Osteocyte (in vitro differentiated cells): ENCODE measurements around the gene ZMYND15. TPM values are rescaled to one million over a fixed set of nuclear protein-coding genes. Genes with fewer than 3 reads are reported as not detected.

ENCODE experiments used
- DNase-seq: peaks from one replicate; pipeline ENCODE4 v3.0.0; 2021; ENCODE audit warnings: mixed read lengths; ENCODE audit not compliant: unreplicated experiment; ENCODE audit errors: extremely low spot score
- H3K27ac Mint-ChIP-seq: one replicate; pipeline ENCODE4 v1.8.0; 2021; ENCODE audit warnings: mild to moderate bottlenecking, mixed read lengths; ENCODE audit not compliant: unreplicated experiment
- H3K27me3 Mint-ChIP-seq: one replicate; pipeline ENCODE4 v1.8.0; 2021; ENCODE audit warnings: mixed read lengths; ENCODE audit not compliant: unreplicated experiment
- H3K36me3 Mint-ChIP-seq: one replicate; pipeline ENCODE4 v1.8.0; 2021; ENCODE audit warnings: mixed read lengths; ENCODE audit not compliant: unreplicated experiment
- H3K4me1 Mint-ChIP-seq: one replicate; pipeline ENCODE4 v1.8.0; 2021; ENCODE audit warnings: mixed read lengths; ENCODE audit not compliant: unreplicated experiment
- H3K4me3 Mint-ChIP-seq: one replicate; pipeline ENCODE4 v1.8.0; 2021; ENCODE audit warnings: mild to moderate bottlenecking, moderate library complexity, mixed read lengths; ENCODE audit not compliant: unreplicated experiment
- H3K9me3 Mint-ChIP-seq: one replicate; pipeline ENCODE4 v1.8.0; 2021; ENCODE audit warnings: mixed read lengths; ENCODE audit not compliant: unreplicated experiment
- total RNA-seq: library from RNA; stranded (reverse); gene quantifications from 2 replicates; pipeline ENCODE4 v1.2.1, GENCODE V29; 2021
- TF ChIP-seq, protein P1 (sequence below): fragments of 200-600 bp; sonication (generic); IDR thresholded peaks from 2 replicates; pipeline ENCODE4 v1.5.0; 2021; ENCODE audit warnings: antibody characterized with exemption, mild to moderate bottlenecking, moderate library complexity

Gene ZMYND15
- total RNA-seq, 1 donor from 2014 or later = 0.99 TPM

DNA sequence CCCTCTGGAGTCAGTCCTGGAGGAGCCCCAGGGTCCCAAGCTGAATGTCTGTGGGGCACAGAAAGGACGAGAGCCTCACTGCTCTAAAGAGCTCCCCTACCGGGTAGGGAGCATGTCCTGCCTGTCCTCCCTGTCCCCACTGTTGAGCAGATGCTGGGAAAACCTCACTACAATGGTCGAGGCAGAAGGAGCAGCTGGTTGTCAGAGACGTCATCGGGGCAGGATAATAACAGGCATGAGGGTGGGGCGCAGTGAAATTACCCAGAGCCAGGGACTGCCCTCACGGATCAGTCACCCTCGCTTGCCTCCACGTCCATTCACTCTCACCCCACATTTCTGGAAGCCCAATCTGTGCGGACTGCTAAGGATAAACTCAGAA, 32.6 kb downstream of the ZMYND15 start:
- Mint-ChIP-seq H3K9me3 (no peaks in the 10 kb centered on the region), H3K27me3 (peaks cover 21% of the 10 kb centered on the region), H3K4me3 (no peak overlapping the region), H3K36me3 (no peaks in the 10 kb centered on the region), H3K27ac (no peak overlapping the region), H3K4me1 (no peaks in the 10 kb centered on the region)
- TF ChIP-seq, protein P1, sequence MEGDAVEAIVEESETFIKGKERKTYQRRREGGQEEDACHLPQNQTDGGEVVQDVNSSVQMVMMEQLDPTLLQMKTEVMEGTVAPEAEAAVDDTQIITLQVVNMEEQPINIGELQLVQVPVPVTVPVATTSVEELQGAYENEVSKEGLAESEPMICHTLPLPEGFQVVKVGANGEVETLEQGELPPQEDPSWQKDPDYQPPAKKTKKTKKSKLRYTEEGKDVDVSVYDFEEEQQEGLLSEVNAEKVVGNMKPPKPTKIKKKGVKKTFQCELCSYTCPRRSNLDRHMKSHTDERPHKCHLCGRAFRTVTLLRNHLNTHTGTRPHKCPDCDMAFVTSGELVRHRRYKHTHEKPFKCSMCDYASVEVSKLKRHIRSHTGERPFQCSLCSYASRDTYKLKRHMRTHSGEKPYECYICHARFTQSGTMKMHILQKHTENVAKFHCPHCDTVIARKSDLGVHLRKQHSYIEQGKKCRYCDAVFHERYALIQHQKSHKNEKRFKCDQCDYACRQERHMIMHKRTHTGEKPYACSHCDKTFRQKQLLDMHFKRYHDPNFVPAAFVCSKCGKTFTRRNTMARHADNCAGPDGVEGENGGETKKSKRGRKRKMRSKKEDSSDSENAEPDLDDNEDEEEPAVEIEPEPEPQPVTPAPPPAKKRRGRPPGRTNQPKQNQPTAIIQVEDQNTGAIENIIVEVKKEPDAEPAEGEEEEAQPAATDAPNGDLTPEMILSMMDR = no peak
- DNase-seq = no peak

DNA sequence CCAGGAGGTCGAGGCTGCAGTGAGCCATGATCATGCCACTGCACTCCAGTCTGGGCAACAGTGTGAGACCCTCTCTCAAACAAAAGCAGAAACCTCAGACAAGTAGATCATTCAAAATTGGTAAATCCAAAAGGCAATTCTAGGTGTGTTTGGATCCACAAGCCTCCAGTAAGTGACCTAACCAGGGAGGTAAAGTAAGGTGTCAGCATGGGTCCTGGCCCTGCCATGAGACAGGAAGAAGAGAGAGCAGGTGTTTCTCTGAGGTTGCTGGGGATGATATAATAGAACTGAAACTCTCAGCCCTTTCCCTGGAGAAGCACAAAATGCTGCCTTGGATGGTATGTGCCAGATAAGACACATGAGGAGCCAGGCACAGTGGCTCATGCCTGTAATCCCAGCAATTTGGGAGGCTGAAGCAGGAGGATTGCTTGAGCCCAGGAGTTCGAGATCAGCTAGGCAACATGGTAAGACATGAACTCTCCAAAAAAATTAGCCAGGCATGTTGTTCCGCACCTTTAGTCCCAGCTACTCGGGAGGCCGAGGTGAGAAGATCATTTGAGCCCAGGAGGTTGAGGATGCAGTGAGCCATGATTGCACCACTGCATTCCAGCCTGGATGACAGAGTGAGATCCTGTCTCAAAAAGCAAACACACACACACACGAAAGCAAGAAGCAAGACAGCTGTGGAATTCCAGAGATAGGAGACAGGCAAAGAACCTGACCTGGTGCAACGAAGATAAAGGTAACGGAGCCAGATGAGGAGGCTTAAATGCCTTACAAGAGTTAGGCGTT, 38.5 kb downstream of the ZMYND15 start:
- Mint-ChIP-seq H3K4me1 (no peaks in the 10 kb centered on the region), H3K4me3 (no peak overlapping the region), H3K36me3 (no peaks in the 10 kb centered on the region), H3K27ac (no peak overlapping the region), H3K27me3 (peaks cover 34% of the 10 kb centered on the region), H3K9me3 (no peaks in the 10 kb centered on the region)
- TF ChIP-seq, protein P1 = no peak
- DNase-seq = no peak

DNA sequence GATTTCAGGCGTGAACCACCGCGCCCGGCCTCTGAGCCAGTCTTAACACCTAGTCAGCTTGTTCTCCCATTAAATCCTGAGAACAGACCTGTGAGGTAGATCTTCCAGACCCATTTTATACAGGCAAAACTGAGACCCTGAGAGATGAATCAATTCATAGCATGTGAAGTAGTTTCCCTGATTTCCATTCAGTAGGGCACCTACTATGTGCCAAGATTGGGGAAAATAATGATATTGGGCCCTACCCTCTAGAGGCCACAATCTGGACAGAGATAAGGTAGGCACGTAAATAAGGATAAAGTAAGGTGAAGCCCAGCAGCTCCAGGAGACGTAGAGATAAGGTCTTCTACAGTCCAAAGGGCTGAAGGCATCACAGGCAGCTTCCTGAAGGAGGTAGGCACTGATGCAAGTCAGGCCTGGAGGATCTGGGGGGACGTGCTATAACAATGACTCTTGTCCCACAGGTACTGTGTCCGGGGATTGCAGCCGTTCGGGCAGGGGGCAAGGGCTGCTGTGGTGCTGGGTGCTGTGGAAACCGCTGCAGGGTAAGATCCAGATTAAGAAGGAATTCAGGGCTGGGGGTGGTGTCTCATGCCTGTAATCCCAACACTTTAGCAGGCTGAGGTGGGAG, 40.8 kb downstream of the ZMYND15 start:
- DNase-seq = no peak
- no peaks in the 10 kb centered on the region for H3K9me3 Mint-ChIP-seq
- TF ChIP-seq, protein P1 = no peak
- peaks cover 30% of the 10 kb centered on the region for H3K27me3 Mint-ChIP-seq
- no peak overlapping the region for H3K27ac Mint-ChIP-seq
- H3K4me3 Mint-ChIP-seq = no peak overlapping the region
- H3K36me3 Mint-ChIP-seq = no peaks in the 10 kb centered on the region
- H3K4me1 Mint-ChIP-seq = no peaks in the 10 kb centered on the region

DNA sequence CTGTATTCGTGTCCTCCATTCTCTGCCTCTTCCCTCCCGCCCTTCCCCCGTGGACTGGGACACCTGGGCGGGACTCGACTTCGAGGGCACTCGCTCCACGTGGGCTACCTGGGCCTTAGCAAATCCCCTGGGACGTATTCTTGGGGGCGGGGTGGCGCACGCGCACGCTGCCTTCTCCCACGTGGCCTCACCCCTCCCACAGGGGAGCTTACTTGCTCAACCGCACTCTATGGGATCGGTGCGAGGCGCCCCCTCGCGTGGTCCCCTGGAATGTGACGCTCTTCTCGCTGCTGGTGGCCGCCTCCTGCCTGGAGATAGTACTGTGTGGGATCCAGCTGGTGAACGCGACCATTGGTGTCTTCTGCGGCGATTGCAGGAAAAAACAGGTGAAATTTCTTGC, 43.0 kb downstream of the ZMYND15 start:
- no peak for DNase-seq
- Mint-ChIP-seq H3K27me3 (peaks cover 30% of the 10 kb centered on the region), H3K4me3 (no peak overlapping the region), H3K9me3 (no peaks in the 10 kb centered on the region), H3K27ac (no peak overlapping the region), H3K4me1 (peaks cover 4% of the 10 kb centered on the region), H3K36me3 (no peaks in the 10 kb centered on the region)
- TF ChIP-seq, protein P1 = no peak

DNA sequence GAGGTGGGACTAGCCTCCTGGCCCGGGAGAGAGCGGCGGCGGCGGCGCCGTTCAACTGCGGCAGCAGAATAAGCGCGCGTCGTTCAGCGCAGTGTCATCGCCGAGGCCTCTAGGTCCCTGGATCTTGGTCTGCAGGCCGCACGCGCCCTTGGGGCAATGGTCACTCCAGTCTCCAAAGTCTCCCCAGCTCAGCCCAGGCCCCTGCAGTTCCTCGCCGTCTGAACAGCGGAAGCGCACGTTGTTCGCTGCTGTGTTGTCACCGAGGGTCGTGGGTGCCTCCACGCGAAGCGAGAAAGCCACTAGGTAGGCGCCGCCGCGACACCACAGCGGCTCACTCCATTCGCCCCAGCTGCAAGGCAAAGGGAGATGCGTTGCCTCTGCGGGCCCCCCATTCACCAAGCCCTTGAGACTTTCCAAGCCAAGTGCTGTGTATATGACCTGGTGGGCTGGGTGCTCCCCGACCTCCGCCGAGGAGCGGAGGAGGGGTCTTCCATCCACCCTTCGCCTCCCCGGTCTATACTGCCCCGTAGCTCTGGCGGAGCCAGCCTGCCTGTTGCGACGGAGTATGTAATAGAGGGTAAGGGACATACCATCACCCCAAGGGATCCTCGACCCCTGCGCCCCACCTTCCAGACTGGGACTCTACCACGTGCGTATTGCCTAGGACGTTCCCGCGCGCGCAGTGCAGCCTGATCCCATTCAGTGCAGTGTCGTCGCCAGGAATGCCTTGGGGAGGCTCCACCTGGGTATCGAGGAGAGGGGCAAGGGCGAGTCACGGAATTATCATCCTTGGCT, 45.9 kb downstream of the ZMYND15 start:
- H3K27me3 Mint-ChIP-seq = peaks cover 8% of the 10 kb centered on the region
- H3K27ac Mint-ChIP-seq = no peak overlapping the region
- no peak for DNase-seq
- no peaks in the 10 kb centered on the region for H3K9me3 Mint-ChIP-seq
- peaks cover 14% of the 10 kb centered on the region for H3K4me1 Mint-ChIP-seq
- H3K36me3 Mint-ChIP-seq = no peaks in the 10 kb centered on the region
- TF ChIP-seq, protein P1 = no peak
- H3K4me3 Mint-ChIP-seq = no peak overlapping the region
